NCI-H2227 (cell line): ENCODE results near the gene VWA8.
A peak's percentile ranks its signal among the peaks of the same experiment; 100 is the strongest.
"Not testable (repeated sequence)": the region's sequence is repeated elsewhere in the genome, so short reads cannot be mapped to it uniquely, and the experiment has no call there.

Experiments used
- DNase-seq: peaks from one replicate; lab custom pipeline; 2025; ENCODE audit not compliant: unreplicated experiment; lab: John Stamatoyannopoulos, UW

VWA8 gene

DNA sequence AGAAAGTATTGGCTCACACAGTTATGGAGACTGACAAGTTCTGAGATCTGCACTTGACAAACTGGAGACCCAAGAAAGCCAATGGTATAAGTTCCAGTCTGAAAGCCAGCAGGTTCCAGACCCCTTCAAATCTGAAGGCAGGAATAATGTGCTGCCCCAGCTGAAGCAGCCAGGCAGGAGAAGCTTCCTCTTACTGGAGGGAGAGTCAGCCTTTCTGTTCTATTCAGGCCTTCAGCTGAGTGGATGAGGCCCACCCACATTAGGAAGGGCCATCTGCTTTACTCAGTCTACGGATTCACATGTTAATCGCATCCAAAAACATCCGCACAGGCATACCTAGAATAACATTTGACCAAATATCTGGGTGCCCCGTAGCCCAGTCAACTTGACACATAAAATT lies 8.2 kb upstream of the VWA8 start:
- no peak for DNase-seq

DNA sequence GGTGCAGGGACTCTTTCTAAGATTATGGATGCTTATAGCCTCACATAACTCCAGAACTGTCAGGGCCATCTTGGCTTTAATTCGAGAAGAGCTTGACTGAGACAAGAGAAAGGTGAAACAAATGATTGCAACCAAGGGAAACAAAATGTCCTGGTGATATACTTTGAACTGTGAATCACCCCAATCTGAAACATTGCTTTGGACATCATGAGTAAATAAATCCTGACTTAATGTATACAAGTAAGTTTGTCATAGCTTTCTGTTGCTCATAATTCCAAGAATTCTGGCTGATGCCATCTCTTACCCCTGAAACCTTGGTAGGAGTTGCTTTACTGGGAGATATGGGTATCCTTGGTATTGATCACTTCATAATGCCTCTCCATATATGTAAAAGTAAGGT lies 5.8 kb upstream of the VWA8 start:
- no peak for DNase-seq

DNA sequence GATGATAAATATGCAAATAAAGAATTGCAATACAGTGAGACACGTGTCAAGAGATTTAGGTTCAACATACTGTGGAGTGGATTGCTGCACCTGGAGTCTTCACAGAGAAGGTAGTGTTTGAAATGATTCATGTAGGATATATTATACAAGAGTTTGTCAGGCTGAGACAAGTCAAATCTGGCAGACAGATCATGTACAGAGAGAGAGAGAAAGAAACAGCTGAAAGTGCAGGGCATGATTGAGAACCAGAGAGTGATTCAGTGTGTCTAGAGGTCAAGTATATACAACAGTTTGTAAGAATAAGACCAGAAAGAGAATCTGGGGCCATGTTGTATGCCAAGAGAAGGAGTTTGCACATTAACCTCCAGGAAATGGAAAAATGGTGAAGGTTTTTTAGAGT lies 2.1 kb upstream of the VWA8 start:
- DNase-seq = no peak

DNA sequence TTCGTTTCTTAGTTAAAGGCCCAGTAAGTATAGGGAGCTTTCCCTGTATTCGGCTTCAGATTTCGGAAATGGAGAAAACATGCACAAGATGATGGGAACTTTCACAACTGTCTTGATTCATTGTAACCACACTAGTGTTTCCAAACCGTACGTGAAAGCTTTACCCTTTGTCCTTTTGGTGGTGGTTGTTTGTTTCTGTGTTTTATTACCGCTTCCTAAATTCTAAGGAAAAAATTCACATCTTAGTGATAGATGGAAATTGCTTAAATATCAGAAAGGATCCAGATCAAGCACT lies 504 bp upstream of the VWA8 start:
- no peak for DNase-seq

DNA sequence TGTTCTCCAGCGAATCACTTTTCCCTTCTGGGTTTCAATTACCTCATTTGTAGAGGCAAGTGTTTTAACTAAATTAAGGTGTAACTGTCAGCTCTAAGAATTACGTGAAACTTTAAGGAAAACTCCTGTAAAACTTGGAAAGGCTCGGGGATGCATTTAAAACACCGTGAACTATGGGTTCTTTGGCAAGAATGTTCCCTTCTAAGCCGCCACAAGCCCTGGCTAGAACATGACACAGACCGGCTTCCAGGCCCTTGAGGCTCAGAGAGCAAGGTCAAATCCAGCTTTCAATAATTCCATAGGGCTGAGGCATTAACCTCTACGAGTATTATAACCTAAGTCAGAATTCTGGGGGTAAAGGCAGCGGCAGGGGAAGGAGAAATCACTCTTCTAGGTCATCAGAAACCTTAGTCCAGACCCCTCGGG lies 685 bp downstream of the VWA8 start:
- DNase-seq = no peak

DNA sequence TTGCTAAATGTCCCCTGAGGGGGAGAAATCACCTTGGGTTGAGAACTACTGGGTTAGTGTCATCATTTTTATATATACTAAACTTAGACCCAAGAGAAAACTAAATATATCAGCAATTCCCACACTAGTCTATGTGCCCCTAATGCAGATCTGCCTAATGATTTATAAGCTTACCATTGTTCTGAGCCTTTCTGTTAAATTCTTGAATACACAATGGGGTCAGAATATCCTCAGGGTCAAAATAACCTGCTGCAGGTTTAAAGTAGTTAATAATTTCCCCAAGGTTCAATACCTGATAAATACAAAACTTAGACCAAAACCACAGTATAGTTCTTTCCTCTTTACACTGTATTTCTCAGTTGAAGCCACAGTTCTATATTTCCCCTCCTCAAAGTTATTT lies 4.6 kb downstream of the VWA8 start:
- no peak for DNase-seq

DNA sequence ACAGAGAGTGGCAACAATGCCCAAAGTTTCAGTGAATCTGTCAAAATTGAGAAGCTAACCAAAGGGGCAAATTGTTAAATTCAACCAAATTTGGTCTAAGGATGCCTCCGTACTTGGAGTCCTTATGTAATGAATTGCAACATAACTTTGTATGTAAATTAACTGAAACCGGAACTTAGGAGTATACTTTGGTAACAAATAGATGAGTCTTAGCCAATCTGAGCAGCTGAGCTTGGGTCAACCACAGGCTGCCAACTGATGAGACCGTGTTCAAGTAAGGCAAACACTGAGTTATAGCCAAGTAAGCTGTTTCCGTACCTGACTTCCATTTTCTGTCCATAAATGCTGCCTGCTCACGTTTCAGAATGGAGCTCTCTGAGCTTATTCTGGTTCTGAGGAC lies 5.3 kb downstream of the VWA8 start:
- DNase-seq = no peak

DNA sequence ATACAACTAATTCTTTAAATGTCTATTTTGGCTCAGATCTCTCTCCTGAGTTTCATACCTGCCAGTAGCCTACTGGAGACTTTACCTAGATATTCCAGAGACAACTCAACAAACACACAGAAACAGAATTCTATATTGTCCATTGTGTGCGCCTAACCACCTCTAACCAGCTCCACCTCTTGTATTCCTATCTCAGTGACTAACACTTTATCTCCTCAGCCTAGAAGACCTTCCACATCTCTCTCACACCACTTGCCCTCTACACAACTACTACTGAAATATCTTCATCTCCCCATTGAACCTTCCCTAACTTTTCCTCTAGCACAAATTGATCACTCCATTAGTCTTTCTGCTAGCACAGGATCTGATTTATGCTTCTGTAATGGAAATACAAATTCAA lies 6.7 kb downstream of the VWA8 start:
- DNase-seq = no peak

DNA sequence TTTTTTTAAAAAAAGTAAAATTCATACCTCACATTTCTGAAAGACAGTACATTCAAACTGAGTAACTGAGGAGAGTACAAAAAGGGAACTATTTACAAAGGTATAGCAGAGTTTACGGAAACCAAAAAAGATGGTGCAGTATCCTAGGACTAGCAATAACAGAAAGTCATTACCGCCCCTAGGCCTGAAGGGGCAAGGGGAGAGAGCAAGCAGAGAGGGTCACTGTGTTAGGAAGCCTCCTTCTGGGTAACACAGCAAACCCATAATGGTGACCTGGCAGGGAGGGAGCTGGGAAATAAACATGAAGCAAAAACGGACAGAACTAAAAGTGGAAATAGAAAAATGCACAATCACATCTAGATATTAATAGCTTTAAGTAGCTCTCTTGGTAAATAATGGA lies 8.2 kb downstream of the VWA8 start:
- no peak for DNase-seq

DNA sequence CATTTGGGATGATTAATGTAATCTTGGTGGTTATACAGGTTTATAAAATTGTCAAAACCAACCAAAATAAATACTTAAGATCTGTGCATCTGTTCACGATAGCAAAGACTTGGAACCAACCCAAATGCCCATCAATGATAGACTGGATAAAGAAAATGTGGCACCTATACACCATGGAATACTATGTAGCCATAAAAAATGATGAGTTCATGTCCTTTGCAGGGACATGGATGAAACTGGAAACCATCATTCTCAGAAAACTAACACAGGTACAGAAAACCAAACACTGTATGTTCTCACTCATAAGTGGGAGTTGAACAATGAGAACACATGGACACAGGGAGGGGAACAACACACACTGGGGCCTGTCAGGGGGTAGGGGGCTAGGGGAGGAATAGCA lies 11.8 kb downstream of the VWA8 start:
- not testable (repeated sequence) for DNase-seq

DNA sequence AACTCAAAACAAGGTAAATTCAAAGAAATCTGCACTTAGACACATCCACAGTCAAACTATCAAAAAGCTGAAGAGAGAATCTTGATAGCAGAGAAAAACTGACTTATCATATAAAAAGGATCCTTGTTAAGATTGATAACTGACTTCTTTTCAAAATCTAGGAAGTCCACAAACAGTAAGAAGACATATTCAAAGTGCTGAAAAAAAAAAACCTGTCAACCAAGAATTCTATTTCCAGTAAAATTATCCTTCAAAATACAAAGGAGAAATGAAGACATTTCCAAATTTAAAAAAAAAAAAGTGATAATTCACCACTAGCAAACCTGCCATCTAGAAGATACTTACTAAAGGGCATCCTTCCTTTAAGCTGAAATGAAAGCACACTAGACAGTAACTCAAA lies 15.0 kb downstream of the VWA8 start:
- no peak for DNase-seq

DNA sequence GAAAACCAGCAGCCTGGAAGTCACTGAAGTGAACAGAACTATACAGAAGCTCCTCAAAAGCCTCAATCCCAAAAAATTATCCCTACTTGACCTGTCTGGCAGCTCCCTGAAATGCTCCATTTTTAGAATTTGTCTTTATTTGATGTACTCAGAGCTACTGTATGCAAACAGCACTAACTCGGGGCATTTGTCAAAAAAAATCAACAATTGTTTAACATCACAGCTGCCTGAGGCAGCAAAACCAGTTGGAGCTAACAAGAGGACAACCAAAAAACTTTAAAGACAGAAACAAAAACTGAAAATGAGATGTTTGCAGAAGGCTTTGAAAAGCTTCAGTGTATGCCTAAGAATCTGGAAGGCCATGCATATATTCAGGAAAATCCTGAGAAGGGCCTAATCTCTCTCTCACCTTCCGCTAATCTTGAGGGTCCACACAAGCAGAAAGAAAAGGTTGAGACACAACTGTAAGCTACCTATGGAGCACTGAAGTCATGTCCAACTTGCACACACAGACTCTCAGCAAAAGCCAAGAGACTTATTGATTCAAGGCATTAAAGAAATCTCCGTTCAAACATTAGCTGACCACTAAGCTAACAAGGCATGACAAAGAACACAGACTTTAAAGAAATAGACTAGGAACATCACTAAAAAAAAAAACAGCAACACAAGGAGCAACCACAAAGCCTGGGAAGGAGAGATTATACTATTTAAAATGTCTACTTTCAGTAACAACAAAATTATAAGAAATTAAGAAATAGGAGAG lies 16.1 kb downstream of the VWA8 start:
- DNase-seq = no peak

DNA sequence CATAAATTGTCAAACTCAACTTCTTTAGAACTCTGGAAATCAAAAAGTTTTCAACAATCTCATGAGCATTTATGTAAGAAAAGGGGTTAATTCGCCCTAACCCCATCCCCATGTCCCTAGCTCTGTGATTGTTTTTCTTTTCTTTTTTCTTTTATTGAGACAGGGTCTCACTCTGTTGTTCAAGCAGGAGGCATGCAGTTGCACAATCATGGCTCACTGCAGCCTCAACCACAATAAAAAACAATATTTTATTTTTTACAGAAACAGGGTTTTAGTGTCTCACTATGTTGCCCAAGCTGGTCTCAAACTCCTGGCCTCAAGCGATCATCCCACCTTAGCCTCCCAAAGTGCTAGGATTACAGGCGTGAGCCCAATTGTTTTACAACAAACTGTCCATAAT lies 16.7 kb downstream of the VWA8 start:
- DNase-seq = no peak

DNA sequence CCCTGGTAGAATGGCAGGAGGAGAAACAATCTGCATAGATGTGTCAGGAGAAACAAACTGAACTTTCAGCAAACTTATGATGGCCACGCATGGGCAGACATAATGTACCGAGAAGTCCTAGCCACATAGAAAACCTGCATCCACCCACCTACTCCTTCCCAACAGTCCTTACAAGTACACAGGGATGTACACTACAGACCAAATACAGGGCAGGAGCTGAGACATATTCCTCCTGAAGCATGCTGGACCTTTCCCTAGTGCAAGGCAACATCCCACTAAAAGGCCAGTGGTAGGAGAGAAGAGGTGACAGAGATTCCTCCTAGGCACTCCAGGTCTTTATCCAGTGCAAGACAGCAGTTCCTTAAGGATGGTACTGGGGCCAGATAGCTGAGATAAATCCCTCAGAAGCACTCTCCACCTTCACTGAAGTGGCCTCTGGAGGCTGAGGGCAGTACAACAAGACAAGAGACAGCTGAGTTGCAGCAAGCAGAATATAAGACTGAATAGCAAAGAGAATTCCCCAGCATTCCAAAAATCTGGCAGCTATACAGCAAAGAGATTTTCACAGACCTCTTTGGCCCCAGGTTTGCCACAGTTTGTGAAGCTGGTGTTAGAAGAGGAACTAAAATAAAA lies 18.3 kb downstream of the VWA8 start:
- peak; percentile 24 for DNase-seq

DNA sequence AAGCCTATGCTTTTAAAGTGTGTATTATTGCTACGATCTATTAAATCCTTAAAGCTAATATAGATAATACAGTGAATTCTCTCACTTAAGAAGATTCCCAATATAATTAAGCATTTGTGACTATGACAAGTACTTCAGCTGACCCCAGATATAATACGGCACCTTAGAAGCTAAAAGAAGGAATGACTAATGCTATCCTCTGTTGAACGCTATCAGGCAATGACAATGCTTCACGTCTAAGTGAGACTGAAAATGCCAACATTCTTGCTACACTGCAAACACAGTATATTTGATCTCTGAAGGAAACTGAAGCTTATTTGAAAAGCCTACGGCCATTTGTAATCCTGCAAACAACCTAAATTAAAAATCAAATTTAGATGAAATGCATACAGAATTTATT lies 19.7 kb downstream of the VWA8 start:
- DNase-seq = no peak

DNA sequence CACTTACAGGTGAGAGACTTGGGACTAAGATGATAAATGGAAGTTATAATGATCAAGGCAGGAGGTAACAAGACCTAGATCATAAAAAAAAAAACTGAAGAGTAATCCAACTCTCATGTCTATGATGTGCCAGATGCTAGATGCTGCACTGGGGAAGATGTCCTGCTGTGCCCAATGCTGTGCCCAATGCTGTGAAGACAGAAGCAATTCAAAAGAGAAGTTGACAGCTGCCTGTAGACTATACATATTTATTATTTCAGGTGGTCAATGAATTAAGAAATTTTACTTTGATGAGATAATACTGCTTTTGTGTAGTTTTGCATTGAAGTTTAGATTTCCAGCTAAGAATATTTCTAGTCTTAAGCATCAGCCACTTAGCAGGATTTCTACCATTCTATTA lies 21.5 kb downstream of the VWA8 start:
- no peak for DNase-seq

DNA sequence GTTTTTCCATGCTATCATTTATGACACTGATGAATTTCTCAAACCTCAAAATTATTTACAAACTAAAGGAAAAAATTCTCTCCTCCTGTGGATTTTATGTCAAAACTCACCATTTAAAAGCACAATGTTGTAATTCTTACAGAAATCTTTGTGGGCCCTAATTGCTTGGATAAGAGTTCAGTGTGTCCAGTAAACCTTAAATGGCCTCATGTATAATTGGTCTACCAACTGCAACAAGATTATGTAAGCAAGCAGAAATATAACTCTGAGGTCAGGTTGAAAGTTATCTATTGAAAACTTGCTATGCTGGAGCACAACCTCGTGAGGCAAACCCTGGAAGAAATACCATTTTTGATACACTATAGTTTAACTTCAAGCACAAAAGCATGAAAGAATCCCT lies 22.0 kb downstream of the VWA8 start:
- no peak for DNase-seq

DNA sequence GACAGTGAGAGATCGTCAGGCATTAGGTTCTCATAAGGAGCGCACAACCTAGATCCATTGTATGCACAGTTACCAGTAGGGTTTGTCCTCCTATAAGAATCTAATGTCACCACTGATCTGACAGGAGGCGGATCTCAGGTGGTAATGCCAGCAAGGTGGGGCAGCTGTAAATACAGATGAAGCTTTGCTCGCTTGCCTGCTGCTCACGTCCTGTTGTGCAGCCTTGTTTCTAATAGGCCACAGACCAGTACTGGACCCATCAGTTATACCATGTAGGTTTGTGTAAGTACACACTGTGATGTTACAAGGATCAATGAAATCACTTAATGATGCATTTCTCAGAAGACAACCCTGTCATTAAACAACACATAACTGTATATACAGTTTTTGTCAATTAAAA lies 23.5 kb downstream of the VWA8 start:
- DNase-seq = no peak

DNA sequence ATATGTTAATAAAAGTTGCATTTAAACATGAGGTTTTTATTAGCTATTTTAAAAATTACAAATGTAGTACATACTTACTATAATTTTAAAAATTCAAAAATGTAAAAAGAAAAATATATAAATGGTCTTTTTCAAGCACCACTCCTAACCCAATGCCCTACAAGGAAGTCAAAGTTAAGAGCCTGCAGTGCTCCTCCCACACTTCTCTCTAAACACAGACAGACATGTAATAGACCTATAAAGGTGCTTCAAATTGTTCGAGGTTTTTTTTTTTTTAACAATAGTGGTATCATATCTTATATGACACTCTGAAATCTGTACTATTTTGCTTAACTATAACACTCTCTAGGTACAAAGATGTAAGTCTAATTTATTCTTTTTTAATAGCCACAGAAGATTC lies 25.4 kb downstream of the VWA8 start:
- DNase-seq = no peak

DNA sequence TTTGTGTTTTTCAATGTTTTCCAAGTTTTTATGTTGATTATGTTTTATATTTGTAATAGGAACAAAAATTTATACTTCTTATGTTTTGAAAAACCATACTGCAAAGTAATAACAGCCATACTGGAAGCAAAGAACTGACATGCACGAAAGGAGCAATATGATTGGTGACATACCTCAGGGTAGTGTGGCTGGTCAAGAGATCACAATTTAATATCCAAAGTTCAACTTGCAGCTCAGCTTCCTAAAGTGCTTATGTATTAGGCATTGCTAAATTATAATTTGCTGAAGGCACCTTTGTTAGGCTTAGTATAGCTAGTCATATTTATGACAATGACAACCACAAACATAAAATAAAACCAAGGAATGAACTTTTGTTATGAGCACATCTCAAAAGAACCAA lies 25.9 kb downstream of the VWA8 start:
- DNase-seq = no peak

DNA sequence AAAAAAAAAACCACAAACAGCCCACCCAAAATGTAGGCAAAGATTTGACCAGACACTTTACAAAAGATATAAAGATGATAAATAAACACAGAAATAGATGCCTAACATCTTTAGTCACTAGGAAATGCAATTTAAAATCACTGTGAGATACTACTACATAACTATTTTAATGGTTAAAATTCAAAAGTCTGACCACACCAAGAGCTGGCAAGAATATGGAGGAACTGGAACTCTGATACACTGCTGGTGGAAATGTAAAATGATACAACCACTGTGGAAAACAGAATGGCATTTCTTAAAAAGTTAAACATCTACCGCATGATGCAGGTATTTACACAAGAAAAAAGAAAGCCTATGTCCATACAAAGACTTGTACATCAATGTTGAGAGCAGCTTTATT lies 26.8 kb downstream of the VWA8 start:
- no peak for DNase-seq

DNA sequence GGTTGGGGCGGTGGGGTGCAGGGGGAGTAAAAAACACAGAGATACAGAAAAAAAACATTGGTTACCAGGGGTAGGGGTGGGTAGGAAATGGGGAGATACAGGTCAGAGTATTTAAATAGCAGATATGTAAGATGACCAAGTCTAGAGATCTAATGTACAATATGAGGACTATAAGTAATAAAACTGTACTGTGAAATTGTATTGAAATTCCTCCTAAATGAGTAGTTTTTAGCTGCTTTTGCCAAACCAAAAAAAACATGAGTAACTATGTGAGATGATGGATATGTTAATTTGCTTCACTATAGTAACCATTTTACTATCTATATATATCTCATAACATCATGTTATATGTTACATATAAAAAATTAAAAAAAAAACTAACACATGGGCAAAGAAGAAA lies 29.6 kb downstream of the VWA8 start:
- DNase-seq = no peak

DNA sequence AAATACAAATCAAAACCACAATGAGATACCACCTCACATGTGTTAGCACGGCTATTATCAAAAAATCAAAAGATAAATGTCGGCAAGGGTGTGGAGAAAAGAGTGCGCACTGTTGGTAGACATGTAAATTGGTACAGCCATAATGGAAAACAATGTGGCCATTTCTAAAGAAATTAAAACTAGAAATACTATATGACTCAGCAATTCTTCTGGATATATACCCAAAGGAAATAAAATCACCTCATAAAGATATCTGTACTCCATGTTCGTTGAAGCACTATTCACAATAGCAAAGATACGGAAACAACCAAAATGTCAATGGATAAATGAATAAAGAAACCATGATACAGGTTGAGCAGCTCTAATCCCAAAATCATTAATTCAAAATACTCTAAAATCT lies 30.8 kb downstream of the VWA8 start:
- no peak for DNase-seq
